ENCODE results near the gene TMBIM1.

The TMBIM1 gene

GRCh38 chr2:218291318-218292047, 820 bp downstream of the TMBIM1 start:
- Mint-ChIP-seq H3K27me3 (ENCODE audit: low read depth) (no peaks in the 10 kb centered on the region), H3K4me1 (ENCODE audit: low read depth) (peaks cover 66% of the 10 kb centered on the region), H3K36me3 (ENCODE audit: low read depth) (peaks cover 28% of the 10 kb centered on the region), H3K9me3 (no peaks in the 10 kb centered on the region), H3K27ac (peak overlapping the region; percentile 91), H3K4me3 (peak overlapping the region; percentile 96)
- peak; percentile 12 for DNase-seq (ENCODE audit: low spot score)

GRCh38 chr2:218290316-218291261, 1.7 kb downstream of the TMBIM1 start:
- DNase-seq (ENCODE audit: low spot score) = peak; percentile 30

DNA sequence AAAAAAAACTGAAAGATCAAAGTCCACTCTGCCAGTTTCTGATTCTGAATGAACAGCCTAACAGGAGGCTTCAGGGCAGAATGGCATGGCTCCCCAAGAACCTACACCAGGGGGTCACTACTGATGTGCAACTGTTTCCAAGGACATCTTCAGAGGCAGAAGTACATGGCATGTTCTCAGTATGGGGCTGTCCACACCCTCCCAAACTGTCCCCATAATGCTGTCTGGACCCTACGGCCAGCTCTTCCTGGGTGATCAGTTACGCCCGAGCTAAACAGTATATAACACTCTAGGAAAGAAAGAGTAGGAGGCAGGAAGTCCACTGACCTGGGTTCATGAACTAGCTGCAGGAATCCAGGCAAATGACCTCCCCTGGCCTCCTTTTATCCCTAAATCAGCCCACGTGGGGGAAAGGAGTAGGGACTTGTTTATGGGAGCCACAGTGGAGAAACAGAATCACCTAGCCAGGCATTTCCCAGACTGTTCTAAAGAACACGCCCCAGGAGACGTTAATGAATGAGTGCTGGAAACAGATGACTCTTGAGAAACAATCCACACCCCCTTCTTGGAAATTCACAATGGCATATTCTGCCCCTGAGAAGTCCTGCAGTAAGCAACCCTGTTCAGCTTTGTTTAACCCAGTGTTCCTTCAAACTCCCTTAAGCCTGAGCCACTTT, 2.5 kb downstream of the TMBIM1 start:
- Mint-ChIP-seq H3K4me3 (peak overlapping the region; percentile 96), H3K27me3 (ENCODE audit: low read depth) (no peaks in the 10 kb centered on the region), H3K4me1 (ENCODE audit: low read depth) (peaks cover 76% of the 10 kb centered on the region), H3K27ac (peak overlapping the region; percentile 91), H3K36me3 (ENCODE audit: low read depth) (peaks cover 37% of the 10 kb centered on the region), H3K9me3 (no peaks in the 10 kb centered on the region)
- no peak for DNase-seq (ENCODE audit: low spot score)

More at GRCh38 chr2:218290316-218291261, 1.7 kb downstream of the TMBIM1 start:
- peaks cover 69% of the 10 kb centered on the region for H3K4me1 Mint-ChIP-seq (ENCODE audit: low read depth)
- peaks cover 32% of the 10 kb centered on the region for H3K36me3 Mint-ChIP-seq (ENCODE audit: low read depth)
- H3K27ac Mint-ChIP-seq = peak overlapping the region; percentile 91
- H3K9me3 Mint-ChIP-seq = no peaks in the 10 kb centered on the region
- H3K27me3 Mint-ChIP-seq (ENCODE audit: low read depth) = no peaks in the 10 kb centered on the region
- H3K4me3 Mint-ChIP-seq = peak overlapping the region; percentile 96

DNA sequence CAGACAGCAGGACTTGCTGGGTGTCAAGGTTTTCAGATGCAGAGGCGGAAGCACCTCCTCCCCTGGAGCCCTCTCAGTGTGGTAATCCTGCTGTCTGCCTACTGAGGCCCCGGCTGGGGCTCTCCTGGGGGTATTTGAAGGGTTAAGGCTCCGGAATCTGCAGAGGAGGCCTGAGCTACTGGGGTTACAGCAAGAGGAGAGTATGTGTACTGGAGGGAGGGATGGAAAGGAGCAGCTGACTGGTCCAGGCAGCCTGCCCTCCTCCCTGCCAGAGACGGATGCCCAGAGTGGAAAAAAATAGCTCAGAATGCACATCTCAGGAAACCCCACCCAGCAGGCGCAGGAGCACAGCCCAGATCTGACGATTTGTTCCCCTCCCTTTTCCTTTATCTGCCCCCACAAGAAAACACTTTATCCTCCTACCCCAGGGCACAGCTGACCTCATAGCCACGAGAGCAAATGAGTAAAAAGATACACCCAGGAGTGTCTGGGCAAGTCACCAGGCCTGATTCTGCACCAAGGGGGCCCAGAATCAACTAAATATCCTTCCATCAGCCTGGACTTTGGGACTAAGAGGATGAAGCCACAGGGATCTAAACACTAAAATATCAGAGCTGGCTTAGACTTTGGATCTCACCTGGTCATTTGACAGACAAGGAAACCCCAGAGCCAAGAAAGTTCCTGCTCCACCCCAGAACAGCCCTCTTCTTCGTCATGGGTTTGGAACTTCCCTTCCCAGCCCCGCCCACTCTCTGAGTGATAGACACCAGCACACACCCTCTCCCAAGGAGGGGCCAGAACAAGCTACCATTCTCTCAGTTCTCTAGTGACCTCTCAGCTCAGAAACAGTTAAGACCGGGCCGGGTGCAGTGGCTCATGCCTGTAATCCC, 5.5 kb downstream of the TMBIM1 start:
- H3K4me3 Mint-ChIP-seq = peak overlapping the region; percentile 94
- H3K9me3 Mint-ChIP-seq = no peaks in the 10 kb centered on the region
- H3K36me3 Mint-ChIP-seq (ENCODE audit: low read depth) = peaks cover 45% of the 10 kb centered on the region
- peaks cover 70% of the 10 kb centered on the region for H3K4me1 Mint-ChIP-seq (ENCODE audit: low read depth)
- no peaks in the 10 kb centered on the region for H3K27me3 Mint-ChIP-seq (ENCODE audit: low read depth)
- H3K27ac Mint-ChIP-seq = peak overlapping the region; percentile 95
- DNase-seq (ENCODE audit: low spot score) = peak; percentile 90

DNA sequence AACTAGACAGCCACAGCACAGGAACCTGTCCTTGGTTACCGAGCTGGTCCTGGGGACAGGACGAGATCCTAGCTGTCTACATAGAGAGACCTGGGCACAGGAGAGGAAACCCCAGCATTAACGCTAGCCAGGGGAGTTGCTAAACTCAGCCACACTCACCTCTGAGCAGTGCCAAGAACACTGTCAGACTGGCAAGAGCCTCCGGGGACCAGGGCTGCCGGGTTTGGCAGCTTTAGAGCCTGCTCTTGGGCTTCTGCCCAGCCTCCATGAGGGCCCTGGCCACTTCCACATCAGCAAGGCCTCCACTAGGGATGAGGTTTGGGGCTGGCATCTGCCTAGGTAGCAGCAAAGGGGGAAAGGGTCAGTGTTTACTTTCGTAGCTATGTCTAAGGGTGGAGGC, 6.7 kb downstream of the TMBIM1 start:
- Mint-ChIP-seq H3K36me3 (ENCODE audit: low read depth) (peaks cover 45% of the 10 kb centered on the region), H3K9me3 (no peaks in the 10 kb centered on the region), H3K27me3 (ENCODE audit: low read depth) (no peaks in the 10 kb centered on the region), H3K4me1 (ENCODE audit: low read depth) (peaks cover 59% of the 10 kb centered on the region), H3K27ac (peak overlapping the region; percentile 95), H3K4me3 (peak overlapping the region; percentile 94)
- DNase-seq (ENCODE audit: low spot score) = no peak

- no peaks in the 10 kb centered on the region for H3K9me3 Mint-ChIP-seq
- H3K27ac Mint-ChIP-seq = peak overlapping the region; percentile 77
- H3K4me1 Mint-ChIP-seq (ENCODE audit: low read depth) = peaks cover 47% of the 10 kb centered on the region
- peak; percentile 67 for DNase-seq (ENCODE audit: low spot score)
- H3K27me3 Mint-ChIP-seq (ENCODE audit: low read depth) = no peaks in the 10 kb centered on the region
- peaks cover 44% of the 10 kb centered on the region for H3K36me3 Mint-ChIP-seq (ENCODE audit: low read depth)
- H3K4me3 Mint-ChIP-seq = peak overlapping the region; percentile 94
These were observed 8.0 kb downstream of the TMBIM1 start for GRCh38 chr2:218284106-218284811.

DNA sequence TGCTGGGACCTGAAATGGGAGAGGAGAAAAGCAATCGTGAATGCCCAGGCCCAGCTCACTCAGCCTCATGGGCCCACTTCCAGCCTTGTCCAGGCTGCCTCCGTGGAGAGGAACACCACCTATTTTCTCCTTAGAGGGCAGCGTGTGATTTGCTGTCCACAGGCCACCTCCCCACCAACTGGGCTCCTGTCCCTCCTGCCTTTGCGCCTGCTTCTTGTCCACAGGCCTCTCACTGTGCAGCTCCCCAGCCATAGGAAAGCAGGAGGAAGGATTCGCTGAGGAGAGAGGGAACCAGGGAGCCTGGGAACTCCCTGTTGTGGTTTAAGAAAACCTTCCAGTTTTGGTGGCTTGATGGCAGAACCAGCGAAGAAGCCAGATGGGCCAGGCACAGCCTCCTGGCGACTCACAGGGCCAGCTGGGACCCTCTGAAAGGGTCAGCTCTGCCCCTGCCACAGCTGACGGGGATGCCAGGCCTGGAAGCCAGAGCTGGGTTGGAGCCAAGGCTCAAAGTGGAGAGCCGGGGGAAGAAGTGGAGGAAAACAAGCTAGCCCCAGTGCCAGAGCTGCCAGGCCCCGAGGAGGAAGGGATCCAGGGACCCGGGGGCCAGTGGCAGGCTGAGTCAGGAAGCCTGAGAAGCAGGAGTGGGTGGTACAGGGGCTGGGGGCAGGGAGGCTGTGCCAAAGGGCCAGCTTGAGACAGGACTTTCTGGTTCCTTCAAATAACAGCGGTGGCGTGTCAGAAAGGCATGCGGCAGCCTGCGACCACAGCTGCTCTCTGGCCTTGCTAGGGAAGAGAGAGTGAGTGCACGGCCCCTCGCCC, 9.9 kb downstream of the TMBIM1 start:
- Mint-ChIP-seq H3K27ac (no peak overlapping the region), H3K4me1 (ENCODE audit: low read depth) (peaks cover 33% of the 10 kb centered on the region), H3K9me3 (no peaks in the 10 kb centered on the region), H3K36me3 (ENCODE audit: low read depth) (peaks cover 43% of the 10 kb centered on the region), H3K4me3 (no peak overlapping the region), H3K27me3 (ENCODE audit: low read depth) (no peaks in the 10 kb centered on the region)
- DNase-seq (ENCODE audit: low spot score) = no peak

GRCh38 chr2:218281449-218281848, 10.9 kb downstream of the TMBIM1 start:
- Mint-ChIP-seq H3K27ac (peak overlapping the region; percentile 78), H3K4me1 (ENCODE audit: low read depth) (peaks cover 24% of the 10 kb centered on the region), H3K27me3 (ENCODE audit: low read depth) (no peaks in the 10 kb centered on the region), H3K9me3 (no peaks in the 10 kb centered on the region), H3K4me3 (no peak overlapping the region), H3K36me3 (ENCODE audit: low read depth) (peaks cover 43% of the 10 kb centered on the region)
- no peak for DNase-seq (ENCODE audit: low spot score)

DNA sequence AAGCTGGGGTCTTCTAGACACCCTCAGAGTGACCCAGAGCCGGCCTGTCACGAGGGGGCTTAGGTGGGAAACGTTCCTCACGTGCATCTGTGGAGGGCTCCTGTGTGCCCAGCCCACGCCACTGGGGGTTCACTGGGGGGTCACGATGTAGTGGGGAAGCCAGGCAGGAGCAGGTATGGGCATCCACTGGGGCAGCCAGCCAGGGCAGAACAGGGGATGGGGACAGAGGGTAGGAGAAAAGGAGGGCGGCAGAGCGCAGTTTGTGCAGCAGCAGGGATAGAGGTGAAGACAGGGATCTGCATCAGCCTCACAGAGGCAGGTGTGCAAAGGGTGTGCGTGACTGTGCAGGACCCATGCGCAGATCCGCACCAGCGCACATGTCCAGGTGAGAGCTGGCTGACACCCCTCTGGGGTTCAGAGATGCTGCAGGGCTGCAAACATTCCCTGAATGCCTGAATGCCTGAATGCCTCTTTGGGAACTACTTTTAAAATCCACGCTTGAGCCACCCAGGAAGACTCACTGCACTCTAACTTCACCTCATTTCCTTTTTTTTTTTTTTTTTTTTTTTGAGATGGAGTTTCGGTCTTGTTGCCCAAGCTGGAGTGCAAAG, 11.9 kb downstream of the TMBIM1 start:
- no peak overlapping the region for H3K27ac Mint-ChIP-seq
- peaks cover 16% of the 10 kb centered on the region for H3K4me1 Mint-ChIP-seq (ENCODE audit: low read depth)
- H3K36me3 Mint-ChIP-seq (ENCODE audit: low read depth) = peaks cover 38% of the 10 kb centered on the region
- no peak for DNase-seq (ENCODE audit: low spot score)
- H3K27me3 Mint-ChIP-seq (ENCODE audit: low read depth) = no peaks in the 10 kb centered on the region
- no peak overlapping the region for H3K4me3 Mint-ChIP-seq
- no peaks in the 10 kb centered on the region for H3K9me3 Mint-ChIP-seq

DNA sequence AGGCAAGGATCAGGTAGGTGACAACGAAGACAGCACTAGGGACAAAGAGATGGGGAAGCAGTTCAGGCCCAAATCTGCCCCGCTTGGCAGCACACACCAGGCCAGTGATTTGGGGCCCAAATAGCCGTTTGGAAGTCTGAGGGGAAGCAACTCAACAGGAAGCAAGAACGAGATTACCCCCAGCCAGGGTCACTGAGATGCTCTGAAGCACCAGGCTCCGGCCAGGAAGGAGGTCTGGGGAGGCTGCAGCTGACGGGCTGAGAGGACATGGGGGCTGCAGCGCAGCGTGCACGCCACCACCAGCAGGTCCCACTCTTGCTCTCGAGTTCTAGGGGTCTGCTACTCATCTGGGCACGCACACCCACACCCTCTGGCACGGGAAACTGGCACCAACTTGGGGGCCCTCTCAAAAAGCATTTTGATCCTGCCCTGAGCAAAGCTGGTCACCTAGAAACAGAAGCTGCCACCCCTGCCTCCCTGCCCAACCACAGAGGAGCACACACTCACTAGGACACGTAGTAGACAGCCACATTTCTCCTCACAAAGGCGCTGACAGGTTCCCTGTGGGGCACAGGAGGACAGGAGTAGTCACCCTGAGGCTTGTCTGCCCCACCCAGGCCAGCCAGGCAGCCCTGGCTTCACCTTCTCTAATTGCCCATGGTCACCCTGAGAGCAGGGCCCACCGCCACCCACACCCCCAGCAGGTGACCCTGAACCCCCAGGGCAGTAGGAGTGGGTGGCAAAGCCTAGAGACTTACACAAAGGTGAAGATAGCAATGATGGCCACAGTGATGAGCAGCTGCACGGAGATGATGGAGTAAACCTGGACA, 13.6 kb downstream of the TMBIM1 start:
- Mint-ChIP-seq H3K27ac (no peak overlapping the region), H3K9me3 (no peaks in the 10 kb centered on the region), H3K4me3 (no peak overlapping the region), H3K36me3 (ENCODE audit: low read depth) (peaks cover 43% of the 10 kb centered on the region), H3K27me3 (ENCODE audit: low read depth) (no peaks in the 10 kb centered on the region), H3K4me1 (ENCODE audit: low read depth) (peaks cover 4% of the 10 kb centered on the region)
- DNase-seq (ENCODE audit: low spot score) = no peak

GRCh38 chr2:218277921-218278320, 14.4 kb downstream of the TMBIM1 start:
- H3K4me3 Mint-ChIP-seq = no peak overlapping the region
- H3K9me3 Mint-ChIP-seq = no peaks in the 10 kb centered on the region
- DNase-seq (ENCODE audit: low spot score) = no peak
- H3K27me3 Mint-ChIP-seq (ENCODE audit: low read depth) = no peaks in the 10 kb centered on the region
- H3K4me1 Mint-ChIP-seq (ENCODE audit: low read depth) = no peaks in the 10 kb centered on the region
- no peak overlapping the region for H3K27ac Mint-ChIP-seq
- peaks cover 42% of the 10 kb centered on the region for H3K36me3 Mint-ChIP-seq (ENCODE audit: low read depth)
